Measurements from ENCODE around the gene ZNF112.

GRCh38 chr19:44313231-44313630 lies 43.2 kb downstream of the ZNF112 start:
- TF ChIP-seq GATA2 (IDR thresholded peaks at IDR 0.05; ENCODE audit: low read depth, low read length) (no peak), GATA3 (IDR thresholded peaks at IDR 0.05; ENCODE audit: low read depth, low read length) (no peak)
